SU-DHL-6 (cell line): ENCODE measurements around the gene MAGEA2B.

Experiments
- CTCF ChIP-seq: fragments of 200-600 bp; sonication (generic); IDR thresholded peaks from one replicate; pipeline ENCODE4 v1.5.1; 2017; ENCODE audit warnings: antibody characterized with exemption, mild to moderate bottlenecking, low read length, moderate library complexity; ENCODE audit not compliant: insufficient read depth, poor library complexity, severe bottlenecking
- EZH2phosphoT487 ChIP-seq: fragments of 200-600 bp; sonication (generic), shearing (Covaris generic); conservative IDR thresholded peaks from 2 replicates; pipeline ENCODE4 v1.6.1; 2018; ENCODE audit warnings: mild to moderate bottlenecking, antibody characterized with exemption, low read length, moderate library complexity, mixed read lengths

DNA sequence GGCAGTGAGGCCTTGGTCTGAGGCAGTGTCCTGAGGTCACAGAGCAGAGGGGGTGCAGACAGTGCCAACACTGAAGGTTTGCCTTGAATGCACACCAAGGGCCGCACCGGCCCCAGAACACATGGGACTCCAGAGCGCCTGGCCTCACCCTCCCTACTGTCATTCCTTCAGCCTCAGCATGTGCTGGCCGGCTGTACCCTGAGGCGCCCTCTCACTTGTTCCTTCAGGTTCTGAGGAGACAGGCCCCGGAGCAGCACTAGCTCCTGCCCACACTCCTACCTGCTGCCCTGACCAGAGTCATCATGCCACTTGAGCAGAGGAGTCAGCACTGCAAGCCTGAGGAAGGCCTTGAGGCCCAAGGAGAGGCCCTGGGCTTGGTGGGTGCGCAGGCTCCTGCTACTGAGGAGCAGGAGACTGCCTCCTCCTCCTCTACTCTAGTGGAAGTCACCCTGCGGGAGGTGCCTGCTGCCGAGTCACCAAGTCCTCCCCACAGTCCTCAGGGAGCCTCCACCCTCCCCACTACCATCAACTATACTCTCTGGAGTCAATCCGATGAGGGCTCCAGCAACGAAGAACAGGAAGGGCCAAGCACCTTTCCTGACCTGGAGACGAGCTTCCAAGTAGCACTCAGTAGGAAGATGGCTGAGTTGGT is 21.6 kb downstream of the MAGEA2B start:
- TF ChIP-seq CTCF (no peak), EZH2phosphoT487 (no peak)
